ENCODE data around the gene ABCB6. TPM values are rescaled to one million over a fixed set of nuclear protein-coding genes. Genes with fewer than 3 reads are reported as not detected.

ABCB6 gene
- total and polyA plus RNA-seq, 2 of the 8 experiments (the other 6 are each of a cell fraction or from before 2014, with no cell fraction given), result 44.9 to 50.6 TPM

DNA sequence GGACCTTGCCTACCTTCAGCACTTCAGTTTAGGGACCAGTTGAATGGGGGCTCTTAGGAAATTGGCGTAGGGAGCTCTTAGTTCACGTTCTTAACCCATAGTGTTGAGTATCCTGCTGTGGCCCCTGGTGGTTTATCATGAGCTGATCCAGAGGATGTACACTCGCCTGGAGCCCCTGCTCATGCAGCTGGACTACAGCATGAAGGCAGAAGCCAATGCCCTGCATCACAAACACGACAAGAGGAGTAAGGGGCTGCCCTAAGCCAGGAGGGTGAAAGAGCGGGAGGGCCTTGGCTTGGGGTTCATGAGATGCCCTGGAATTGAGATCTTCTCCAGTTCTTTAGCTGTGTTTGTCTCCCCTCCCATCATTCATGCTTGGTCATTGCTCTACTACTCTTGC is 37.8 kb downstream of the ABCB6 start:
- H3K27me3 ChIP-seq (replicated peaks in 1 of 4; ENCODE audit: control insufficient read depth in 3 of 4, extremely low read depth in 1 of 4, insufficient read depth in 3 of 4, low read length in 3 of 4), result no peaks in the 10 kb centered on the region
- no peak overlapping the region for H3K9ac ChIP-seq (replicated peaks in 1 of 4; ENCODE audit: extremely low read depth in 1 of 4, low read depth in 3 of 4, low read length in 3 of 4)
- peaks cover 0 to 4% of the 10 kb centered on the region in 2 experiments for H4K20me1 ChIP-seq (replicated peaks in 1 of 2; ENCODE audit: control insufficient read depth in 1 of 2, insufficient read depth in 2 of 2, low read length in 2 of 2)
- no peak overlapping the region for H2BK120ac ChIP-seq (replicated peaks; ENCODE audit: low read depth, low read length)
- H4K91ac ChIP-seq (replicated peaks; ENCODE audit: insufficient read length, low read length), result no peak overlapping the region
- DNase-seq (ENCODE audit: low read depth in 1 of 2, low spot score in 2 of 2) (no peak), FAIRE-seq (no peak)
- no peak overlapping the region for H2BK5ac ChIP-seq (ENCODE audit: low read depth, low read length)
- no peak overlapping the region for H3K27ac ChIP-seq (ENCODE audit: low read depth, low read length)
- no peak overlapping the region for H3K18ac ChIP-seq (ENCODE audit: extremely low read depth, low read length)
- H3K79me2 ChIP-seq (ENCODE audit: control insufficient read depth in 1 of 2, insufficient read depth in 2 of 2, low read length in 2 of 2), result peaks cover 0 to 8% of the 10 kb centered on the region in 2 experiments; a peak in 1 of 4 replicates
- H3K4me1 ChIP-seq (replicated peaks in 1 of 4; ENCODE audit: control insufficient read depth in 3 of 4, insufficient read depth in 4 of 4, low read length in 3 of 4), result peaks cover 0 to 7% (median 6%) of the 10 kb centered on the region in 4 experiments; a peak in 6 of 7 replicates
- peaks cover 6% of the 10 kb centered on the region for H3K79me1 ChIP-seq (ENCODE audit: low read depth, low read length)
- no peak overlapping the region for H3K4me2 ChIP-seq (ENCODE audit: insufficient read depth in 1 of 2, low read depth in 2 of 2, low read length in 2 of 2)
- no peak overlapping the region for H3K4ac ChIP-seq (replicated peaks; ENCODE audit: insufficient read length, low read depth, low read length)
- ChIA-PET CTCF (ENCODE audit: partially characterized antibody) (interaction anchor here (0.8 to 3.9 kb wide), 7 partner anchors 10 to 97 kb away, joined by 3 to 18 read pairs (median 3); partner anchors contain the start of genes SLC23A3 and ZFAND2B), POLR2A (ENCODE audit: partially characterized antibody) (interaction anchor here (1.0 to 2.8 kb wide), 4 partner anchors 12 to 72 kb away, joined by 3 to 11 read pairs (median 4); partner anchors contain the start of gene TUBA4B)
- no peak overlapping the region for H3K56ac ChIP-seq (replicated peaks; ENCODE audit: insufficient read length, low read depth, low read length)
- H3K36me3 ChIP-seq (ENCODE audit: control insufficient read depth in 2 of 4, insufficient read depth in 4 of 4, low read length in 3 of 4), result peaks cover 6 to 37% (median 22%) of the 10 kb centered on the region in 4 experiments; a peak in 6 of 8 replicates
- H4K8ac ChIP-seq (ENCODE audit: extremely low read depth, insufficient read depth, low read length), result no peak overlapping the region
- H3K23me2 ChIP-seq (ENCODE audit: low read depth, low read length), result peaks cover 11% of the 10 kb centered on the region; the same call in 1 of the 2 replicates
- H2AK5ac ChIP-seq (ENCODE audit: low read depth, low read length), result no peak overlapping the region
- H4K5ac ChIP-seq (ENCODE audit: insufficient read length, low read depth, low read length), result no peak overlapping the region
- no peak overlapping the region for H2AFZ ChIP-seq (ENCODE audit: low read length)
- no peak overlapping the region for H3K4me3 ChIP-seq (ENCODE audit: extremely low read depth in 1 of 4, insufficient read depth in 2 of 4, low read depth in 3 of 4, low read length in 4 of 4)
- no peak overlapping the region for H2BK20ac ChIP-seq (ENCODE audit: low read length)
- H2BK12ac ChIP-seq (ENCODE audit: low read depth, low read length), result no peak overlapping the region
- H2BK15ac ChIP-seq (ENCODE audit: low read length), result no peak overlapping the region
- H3K9me3 ChIP-seq (ENCODE audit: insufficient read depth in 2 of 2, low read depth in 1 of 2, low read length in 1 of 2), result no peaks in the 10 kb centered on the region
- WGBS, 2 experiments (ENCODE audit: extremely low coverage in 1 of 2, insufficient coverage in 1 of 2, insufficient read length in 1 of 2, insufficient replicate concordance in 2 of 2, low coverage in 1 of 2, low lambda C conversion rate in 2 of 2, missing lambda C conversion rate in 1 of 2), result 85% methylated on average over 5 of the region's 5 CpGs; no CpG with 5 or more reads in 1 of the 2 experiments
- no peak overlapping the region for H3K23ac ChIP-seq (ENCODE audit: insufficient read length)
- no peak overlapping the region for H3K14ac ChIP-seq (ENCODE audit: insufficient read length)
- TF ChIP-seq, protein P1, sequence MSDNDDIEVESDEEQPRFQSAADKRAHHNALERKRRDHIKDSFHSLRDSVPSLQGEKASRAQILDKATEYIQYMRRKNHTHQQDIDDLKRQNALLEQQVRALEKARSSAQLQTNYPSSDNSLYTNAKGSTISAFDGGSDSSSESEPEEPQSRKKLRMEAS (IDR thresholded peaks at IDR 0.05), result no peak
- TF ChIP-seq KDM4A (IDR thresholded peaks at IDR 0.05; ENCODE audit: low read depth, low read length, severe bottlenecking) (no peak), RAD21 (IDR thresholded peaks at IDR 0.05 in 1 of 2, conservative IDR thresholded peaks at IDR 0.05 in 1 of 2; ENCODE audit: low read depth in 2 of 2, low read length in 2 of 2) (no peak), CEBPB (IDR thresholded peaks at IDR 0.05; ENCODE audit: low read depth, low read length) (no peak), RBBP5 (IDR thresholded peaks at IDR 0.05; ENCODE audit: borderline replicate concordance, low read depth, low read length) (no peak), CHD2 (IDR thresholded peaks at IDR 0.05; ENCODE audit: low read length) (no peak), JUN (IDR thresholded peaks at IDR 0.05; ENCODE audit: low read depth, low read length) (no peak), RXRA (IDR thresholded peaks at IDR 0.05; ENCODE audit: insufficient read depth, low read depth, low read length) (no peak)
- TF ChIP-seq, protein P2, sequence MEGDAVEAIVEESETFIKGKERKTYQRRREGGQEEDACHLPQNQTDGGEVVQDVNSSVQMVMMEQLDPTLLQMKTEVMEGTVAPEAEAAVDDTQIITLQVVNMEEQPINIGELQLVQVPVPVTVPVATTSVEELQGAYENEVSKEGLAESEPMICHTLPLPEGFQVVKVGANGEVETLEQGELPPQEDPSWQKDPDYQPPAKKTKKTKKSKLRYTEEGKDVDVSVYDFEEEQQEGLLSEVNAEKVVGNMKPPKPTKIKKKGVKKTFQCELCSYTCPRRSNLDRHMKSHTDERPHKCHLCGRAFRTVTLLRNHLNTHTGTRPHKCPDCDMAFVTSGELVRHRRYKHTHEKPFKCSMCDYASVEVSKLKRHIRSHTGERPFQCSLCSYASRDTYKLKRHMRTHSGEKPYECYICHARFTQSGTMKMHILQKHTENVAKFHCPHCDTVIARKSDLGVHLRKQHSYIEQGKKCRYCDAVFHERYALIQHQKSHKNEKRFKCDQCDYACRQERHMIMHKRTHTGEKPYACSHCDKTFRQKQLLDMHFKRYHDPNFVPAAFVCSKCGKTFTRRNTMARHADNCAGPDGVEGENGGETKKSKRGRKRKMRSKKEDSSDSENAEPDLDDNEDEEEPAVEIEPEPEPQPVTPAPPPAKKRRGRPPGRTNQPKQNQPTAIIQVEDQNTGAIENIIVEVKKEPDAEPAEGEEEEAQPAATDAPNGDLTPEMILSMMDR (IDR thresholded peaks at IDR 0.05; ENCODE audit: control extremely low read depth in 1 of 3, insufficient read depth in 1 of 3, low read depth in 1 of 3, low read length in 3 of 3), result no peak
- TF ChIP-seq, protein P3, sequence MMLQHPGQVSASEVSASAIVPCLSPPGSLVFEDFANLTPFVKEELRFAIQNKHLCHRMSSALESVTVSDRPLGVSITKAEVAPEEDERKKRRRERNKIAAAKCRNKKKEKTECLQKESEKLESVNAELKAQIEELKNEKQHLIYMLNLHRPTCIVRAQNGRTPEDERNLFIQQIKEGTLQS (IDR thresholded peaks at IDR 0.05; ENCODE audit: insufficient read depth, low read depth, low read length), result no peak

Data from H1 (cell line).